GM23338 (cell line): ENCODE measurements around the gene TAS2R31. TPM values are rescaled to one million over a fixed set of nuclear protein-coding genes. Genes with fewer than 3 reads are reported as not detected.

Source experiments
- ATAC-seq: fragments of 200-7000 bp; cut with Tn5 transposase; 3 replicates; pipeline ENCODE4 v1.9.1; 2020
- DNase-seq: peaks from one replicate; pipeline ENCODE4 v3.0.0-alpha.2; 2015; ENCODE audit warnings: low spot score
- H2AFZ ChIP-seq: fragments of 200-600 bp; sonication (generic); 2 replicates; pipeline ENCODE4 v1.8.0; 2016; ENCODE audit warnings: antibody characterized with exemption, mild to moderate bottlenecking, moderate library complexity
- H3F3A ChIP-seq: fragments of 200-600 bp; sonication (generic); replicated peaks from 2 replicates; pipeline ENCODE4 v1.8.0; 2017; ENCODE audit warnings: antibody characterized with exemption, mixed run types, low read depth
- H3K27ac ChIP-seq: fragments of 200-600 bp; sonication (generic); 2 replicates; pipeline ENCODE4 v1.6.1; 2016; ENCODE audit warnings: low read depth
- H3K27me3 ChIP-seq: fragments of 200-600 bp; sonication (generic); 2 replicates; pipeline ENCODE4 v1.8.0; 2016; ENCODE audit warnings: mild to moderate bottlenecking, mixed run types, moderate library complexity; ENCODE audit not compliant: insufficient read depth
- H3K36me3 ChIP-seq: fragments of 200-600 bp; sonication (generic); 2 replicates; pipeline ENCODE4 v1.8.0; 2016; ENCODE audit warnings: mild to moderate bottlenecking; ENCODE audit not compliant: insufficient read depth
- H3K4me1 ChIP-seq: fragments of 200-600 bp; sonication (generic); 2 replicates; pipeline ENCODE4 v1.8.0; 2016; ENCODE audit warnings: mild to moderate bottlenecking, moderate library complexity; ENCODE audit not compliant: insufficient read depth
- H3K4me2 ChIP-seq: fragments of 200-600 bp; sonication (generic); 2 replicates; pipeline ENCODE4 v1.7.1; 2017; ENCODE audit warnings: mixed run types
- H3K4me3 ChIP-seq: fragments of 200-600 bp; sonication (generic); 2 replicates; pipeline ENCODE4 v1.6.1; 2016; ENCODE audit warnings: mixed run types
- H3K79me2 ChIP-seq: fragments of 200-600 bp; sonication (generic); replicated peaks from 2 replicates; pipeline ENCODE4 v1.8.0; 2017; ENCODE audit warnings: mild to moderate bottlenecking; ENCODE audit not compliant: insufficient read depth
- H3K9me2 ChIP-seq: fragments of 200-600 bp; sonication (generic); 2 replicates; pipeline ENCODE4 v1.8.0; 2017; ENCODE audit not compliant: insufficient read depth
- H4K20me1 ChIP-seq: fragments of 200-600 bp; sonication (generic); replicated peaks from 2 replicates; pipeline ENCODE4 v1.8.0; 2017; ENCODE audit warnings: mild to moderate bottlenecking; ENCODE audit not compliant: insufficient read depth
- H3K27ac Mint-ChIP-seq: 2 replicates; pipeline ENCODE4 v1.8.0; 2020; ENCODE audit warnings: inconsistent platforms, mild to moderate bottlenecking, moderate library complexity, mixed read lengths
- H3K27me3 Mint-ChIP-seq: 3 replicates; pipeline ENCODE4 v1.8.0; 2022; ENCODE audit warnings: low read depth, mild to moderate bottlenecking, moderate library complexity, mixed read lengths, inconsistent platforms; ENCODE audit not compliant: insufficient read depth, poor library complexity
- H3K36me3 Mint-ChIP-seq: 3 replicates; pipeline ENCODE4 v1.8.0; 2021; ENCODE audit warnings: low read depth, mild to moderate bottlenecking, inconsistent platforms, moderate library complexity, mixed read lengths
- H3K4me1 Mint-ChIP-seq: 3 replicates; pipeline ENCODE4 v1.8.0; 2020; ENCODE audit warnings: mild to moderate bottlenecking, inconsistent platforms, mixed read lengths
- H3K4me3 Mint-ChIP-seq: 3 replicates; pipeline ENCODE4 v1.8.0; 2021; ENCODE audit warnings: moderate library complexity, mild to moderate bottlenecking, inconsistent platforms, mixed read lengths
- H3K9me3 Mint-ChIP-seq: 3 replicates; pipeline ENCODE4 v1.8.0; 2020; ENCODE audit warnings: moderate library complexity, mild to moderate bottlenecking, inconsistent platforms, mixed read lengths
- EZH2 ChIP-seq: fragments of 200-600 bp; sonication (generic); IDR thresholded peaks from one replicate; pipeline ENCODE4 v1.8.0; 2017; ENCODE audit warnings: antibody characterized with exemption, mild to moderate bottlenecking, low read depth; ENCODE audit not compliant: unreplicated experiment
- EZH2phosphoT487 ChIP-seq: fragments of 200-600 bp; sonication (generic); IDR thresholded peaks from one replicate; pipeline ENCODE4 v1.8.1; 2018; ENCODE audit warnings: antibody characterized with exemption; ENCODE audit not compliant: unreplicated experiment
- JUNB ChIP-seq: IDR thresholded peaks from one replicate; pipeline ENCODE4 v1.6.1; 2016; ENCODE audit warnings: antibody characterized with exemption; ENCODE audit not compliant: unreplicated experiment
- NANOG ChIP-seq: IDR thresholded peaks from 2 replicates; pipeline ENCODE4 v1.6.1; 2016; ENCODE audit warnings: antibody characterized with exemption, borderline replicate concordance
- STAT1 ChIP-seq: IDR thresholded peaks from one replicate; pipeline ENCODE4 v1.6.1; 2016; ENCODE audit warnings: antibody characterized with exemption; ENCODE audit not compliant: unreplicated experiment
- ZNF331 ChIP-seq: fragments of 250-450 bp; sonication (Bioruptor Pico); IDR thresholded peaks from 2 replicates; pipeline ENCODE4 v1.5.0; 2020; ENCODE audit warnings: low read depth, mild to moderate bottlenecking, moderate library complexity
- polyA plus RNA-seq: library from polyadenylated mRNA; unstranded; fragments of >200 nt; fragmentation: Nextera tagmentation; extraction: Ambion mirVana; gene quantifications from 2 replicates; pipeline ENCODE4 v1.2.1, GENCODE V29; 2016
- total RNA-seq: library from RNA; depleted of rRNA; stranded (reverse); fragments of >200 nt; shearing (Covaris generic); gene quantifications from 2 replicates; pipeline ENCODE4 v1.2.3, GENCODE V29; 2014; rRNA removed
- TF ChIP-seq, protein P1 (sequence below): IDR thresholded peaks from 2 replicates; pipeline ENCODE4 v1.6.1; 2016; ENCODE audit warnings: antibody characterized with exemption
- TF ChIP-seq, protein P2 (sequence below), 2 experiments: fragments of 200-600 bp in 1 of 2; sonication (generic) in 1 of 2; conservative IDR thresholded peaks; 2 replicates each; pipeline versions ENCODE4 v1.5.1 to v1.6.1; 2016 to 2017; ENCODE audit warnings: antibody characterized with exemption in 2 of 2, low read depth in 2 of 2, mild to moderate bottlenecking in 2 of 2, moderate library complexity in 1 of 2

Gene TAS2R31
- total and polyA plus RNA-seq, 2 experiments from 2014 or later = 12.9 TPM; not detected in 1

DNA sequence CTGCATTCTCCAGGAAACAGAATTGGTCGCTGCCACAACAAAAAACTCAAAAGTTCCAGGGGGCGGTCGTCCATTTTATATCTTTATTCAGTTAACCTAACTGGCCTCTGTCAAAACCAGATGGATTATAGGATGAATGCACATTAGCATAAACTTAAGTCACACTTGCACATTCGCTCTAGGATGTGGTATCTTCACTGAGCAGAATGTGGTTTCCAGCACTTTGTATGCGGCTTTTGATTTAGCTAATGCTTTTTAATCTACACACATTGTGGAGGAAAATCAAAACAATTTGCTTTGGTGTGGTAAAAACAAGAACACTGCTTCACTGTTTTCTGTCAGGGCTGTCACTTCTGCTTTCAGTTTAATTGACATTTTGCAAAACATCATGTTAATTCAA lies 49.0 kb downstream of the TAS2R31 start:
- H3K4me3 ChIP-seq = no peak overlapping the region
- no peak overlapping the region for H3K4me3 Mint-ChIP-seq
- no peaks in the 10 kb centered on the region for H3K9me3 Mint-ChIP-seq

More for the DNA sequence above, 49.0 kb downstream of the TAS2R31 start:
- peaks cover 15% of the 10 kb centered on the region for H3K4me1 Mint-ChIP-seq
- TF ChIP-seq, protein P1, sequence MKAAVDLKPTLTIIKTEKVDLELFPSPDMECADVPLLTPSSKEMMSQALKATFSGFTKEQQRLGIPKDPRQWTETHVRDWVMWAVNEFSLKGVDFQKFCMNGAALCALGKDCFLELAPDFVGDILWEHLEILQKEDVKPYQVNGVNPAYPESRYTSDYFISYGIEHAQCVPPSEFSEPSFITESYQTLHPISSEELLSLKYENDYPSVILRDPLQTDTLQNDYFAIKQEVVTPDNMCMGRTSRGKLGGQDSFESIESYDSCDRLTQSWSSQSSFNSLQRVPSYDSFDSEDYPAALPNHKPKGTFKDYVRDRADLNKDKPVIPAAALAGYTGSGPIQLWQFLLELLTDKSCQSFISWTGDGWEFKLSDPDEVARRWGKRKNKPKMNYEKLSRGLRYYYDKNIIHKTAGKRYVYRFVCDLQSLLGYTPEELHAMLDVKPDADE = no peak
- TF ChIP-seq ZNF331 (CRISPR knock-in tag) (no peak), EZH2phosphoT487 (no peak), NANOG (no peak), EZH2 (no peak), JUNB (no peak), STAT1 (no peak)
- TF ChIP-seq, protein P2, sequence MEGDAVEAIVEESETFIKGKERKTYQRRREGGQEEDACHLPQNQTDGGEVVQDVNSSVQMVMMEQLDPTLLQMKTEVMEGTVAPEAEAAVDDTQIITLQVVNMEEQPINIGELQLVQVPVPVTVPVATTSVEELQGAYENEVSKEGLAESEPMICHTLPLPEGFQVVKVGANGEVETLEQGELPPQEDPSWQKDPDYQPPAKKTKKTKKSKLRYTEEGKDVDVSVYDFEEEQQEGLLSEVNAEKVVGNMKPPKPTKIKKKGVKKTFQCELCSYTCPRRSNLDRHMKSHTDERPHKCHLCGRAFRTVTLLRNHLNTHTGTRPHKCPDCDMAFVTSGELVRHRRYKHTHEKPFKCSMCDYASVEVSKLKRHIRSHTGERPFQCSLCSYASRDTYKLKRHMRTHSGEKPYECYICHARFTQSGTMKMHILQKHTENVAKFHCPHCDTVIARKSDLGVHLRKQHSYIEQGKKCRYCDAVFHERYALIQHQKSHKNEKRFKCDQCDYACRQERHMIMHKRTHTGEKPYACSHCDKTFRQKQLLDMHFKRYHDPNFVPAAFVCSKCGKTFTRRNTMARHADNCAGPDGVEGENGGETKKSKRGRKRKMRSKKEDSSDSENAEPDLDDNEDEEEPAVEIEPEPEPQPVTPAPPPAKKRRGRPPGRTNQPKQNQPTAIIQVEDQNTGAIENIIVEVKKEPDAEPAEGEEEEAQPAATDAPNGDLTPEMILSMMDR (conservative IDR thresholded peaks at IDR 0.05; ENCODE audit: low read depth in 2 of 2) = no peak
- no peak overlapping the region for H3K27ac Mint-ChIP-seq
- DNase-seq = no peak
- Histone ChIP-seq H3F3A (no peaks in the 10 kb centered on the region), H3K4me2 (no peak overlapping the region), H3K79me2 (no peaks in the 10 kb centered on the region), H2AFZ (no peak overlapping the region), H3K4me1 (peaks cover 20% of the 10 kb centered on the region), H3K9me2 (peaks cover 10% of the 10 kb centered on the region; the same call in 1 of the 2 replicates), H3K27ac (no peak overlapping the region), H3K27me3 (no peaks in the 10 kb centered on the region), H3K36me3 (no peaks in the 10 kb centered on the region), H4K20me1 (0 out of 2 replicates have a peak, but pooled peaks cover 5% of the 10 kb centered on the region)
- no peaks in the 10 kb centered on the region for H3K36me3 Mint-ChIP-seq
- peaks cover 1% of the 10 kb centered on the region for H3K27me3 Mint-ChIP-seq
- no peak for ATAC-seq

Other genes starting within 250 kb of the TAS2R31 start
- not detected in 2 replicates for gene TAS2R7, start 228.8 kb downstream of the TAS2R31 start, total RNA-seq
- not detected in 2 replicates for gene TAS2R7, start 228.8 kb downstream of the TAS2R31 start, polyA plus RNA-seq
- gene TAS2R8, start 224.1 kb downstream of the TAS2R31 start, total RNA-seq = not detected in 2 replicates
- not detected in 2 replicates for gene TAS2R8, start 224.1 kb downstream of the TAS2R31 start, polyA plus RNA-seq
- 0.19 TPM in 1 of 2 replicates, not detected in the other for gene TAS2R9, start 221.2 kb downstream of the TAS2R31 start, total RNA-seq
- not detected in 2 replicates for gene TAS2R9, start 221.2 kb downstream of the TAS2R31 start, polyA plus RNA-seq
- gene TAS2R10, start 205.0 kb downstream of the TAS2R31 start, total RNA-seq = 1.1 and 3.6 TPM in 2 replicates
- 0.57 and 0.66 TPM in 2 replicates for gene TAS2R10, start 205.0 kb downstream of the TAS2R31 start, polyA plus RNA-seq
- gene PRR4, start 181.9 kb downstream of the TAS2R31 start, total RNA-seq = 2.1 TPM in 2 replicates
- gene PRR4, start 181.9 kb downstream of the TAS2R31 start, polyA plus RNA-seq = 4.1 and 7.9 TPM in 2 replicates
- gene PRH1, start 147.2 kb downstream of the TAS2R31 start, total RNA-seq = 8.3 and 19.0 TPM in 2 replicates
- gene PRH1, start 147.2 kb downstream of the TAS2R31 start, polyA plus RNA-seq = 34.2 and 42.9 TPM in 2 replicates
- 3.6 and 6.1 TPM in 2 replicates for gene TAS2R13, start 121.8 kb downstream of the TAS2R31 start, total RNA-seq
- not detected in 2 replicates for gene TAS2R13, start 121.8 kb downstream of the TAS2R31 start, polyA plus RNA-seq
- gene PRH2, start 102.2 kb downstream of the TAS2R31 start, total RNA-seq = 0.69 TPM in 1 of 2 replicates, not detected in the other
- gene PRH2, start 102.2 kb downstream of the TAS2R31 start, polyA plus RNA-seq = 0.36 TPM in 1 of 2 replicates, not detected in the other
- 4.9 and 5.9 TPM in 2 replicates for gene TAS2R14, start 92.1 kb downstream of the TAS2R31 start, total RNA-seq
- 1.1 and 2.6 TPM in 2 replicates for gene TAS2R14, start 92.1 kb downstream of the TAS2R31 start, polyA plus RNA-seq
- 3.4 and 5.7 TPM in 2 replicates for gene TAS2R50, start 44.5 kb downstream of the TAS2R31 start, total RNA-seq
- gene TAS2R50, start 44.5 kb downstream of the TAS2R31 start, polyA plus RNA-seq = not detected in 2 replicates
- 3.9 and 6.0 TPM in 2 replicates for gene TAS2R20, start 33.1 kb downstream of the TAS2R31 start, total RNA-seq
- gene TAS2R20, start 33.1 kb downstream of the TAS2R31 start, polyA plus RNA-seq = not detected in 2 replicates
- gene TAS2R19, start 8.8 kb downstream of the TAS2R31 start, total RNA-seq = 6.0 and 8.6 TPM in 2 replicates
- 0.21 TPM in 1 of 2 replicates, not detected in the other for gene TAS2R19, start 8.8 kb downstream of the TAS2R31 start, polyA plus RNA-seq
- 1.0 and 5.0 TPM in 2 replicates for gene TAS2R46, start 30.9 kb upstream of the TAS2R31 start, total RNA-seq
- 0.45 and 0.49 TPM in 2 replicates for gene TAS2R46, start 30.9 kb upstream of the TAS2R31 start, polyA plus RNA-seq
- 2.6 and 2.7 TPM in 2 replicates for gene TAS2R43, start 60.9 kb upstream of the TAS2R31 start, total RNA-seq
- not detected in 2 replicates for gene TAS2R43, start 60.9 kb upstream of the TAS2R31 start, polyA plus RNA-seq
- gene TAS2R30, start 103.2 kb upstream of the TAS2R31 start, total RNA-seq = 9.7 and 13.7 TPM in 2 replicates
- 0.39 and 0.80 TPM in 2 replicates for gene TAS2R30, start 103.2 kb upstream of the TAS2R31 start, polyA plus RNA-seq
- gene SMIM10L1, start 139.8 kb upstream of the TAS2R31 start, total RNA-seq = 9.0 and 9.3 TPM in 2 replicates
- 22.0 and 22.6 TPM in 2 replicates for gene SMIM10L1, start 139.8 kb upstream of the TAS2R31 start, polyA plus RNA-seq
- gene TAS2R42, start 155.5 kb upstream of the TAS2R31 start, total RNA-seq = 0.38 TPM in 1 of 2 replicates, not detected in the other
- not detected in 2 replicates for gene TAS2R42, start 155.5 kb upstream of the TAS2R31 start, polyA plus RNA-seq
- not detected in 2 replicates for gene PRB3, start 238.3 kb upstream of the TAS2R31 start, total RNA-seq
- gene PRB3, start 238.3 kb upstream of the TAS2R31 start, polyA plus RNA-seq = 3.0 TPM in 2 replicates